Tibial artery (tissue), 4 donors: ENCODE measurements around the gene C1QTNF12.

Experiments
- DNase-seq, 2 donors: peaks; one replicate each; pipeline ENCODE4 v3.0.0-alpha.2; 2019
- H3K27ac ChIP-seq, 2 donors: fragments of 200-600 bp; sonication (generic) in 1 of 2; 1 replicate in 1 of 2; 2 replicates in 1 of 2; pipeline ENCODE4 v1.5.1; 2018 to 2019; ENCODE audit warnings: mild to moderate bottlenecking in 1 of 2
- H3K27me3 ChIP-seq, 2 donors: fragments of 200-600 bp; sonication (generic) in 1 of 2; one replicate each; pipeline versions ENCODE4 v1.5.1 to v1.6.0; 2016 to 2019
- H3K36me3 ChIP-seq, 3 donors: fragments of 200-600 bp; sonication (generic) in 2 of 3; one replicate each; pipeline ENCODE4 v1.5.1; 2016 to 2019; ENCODE audit warnings: mild to moderate bottlenecking in 2 of 3
- H3K4me1 ChIP-seq, 4 donors: fragments of 200-600 bp; sonication (generic) in 2 of 4; 1 replicate in 3 of 4; 2 replicates in 1 of 4; pipeline ENCODE4 v1.5.1; 2016 to 2019
- H3K4me3 ChIP-seq, 2 donors: fragments of 200-600 bp; sonication (generic) in 1 of 2; 1 replicate in 1 of 2; 2 replicates in 1 of 2; pipeline ENCODE4 v1.5.1; 2018 to 2019; ENCODE audit warnings: mild to moderate bottlenecking in 2 of 2
- H3K9me3 ChIP-seq, 3 donors: fragments of 200-600 bp; sonication (generic) in 1 of 3; one replicate each; pipeline ENCODE4 v1.5.1; 2016 to 2019
- CTCF ChIP-seq, 2 experiments: fragments of 200-600 bp in 1 of 2; fragments of 450-650 bp in 1 of 2; IDR thresholded peaks; one replicate each; pipeline ENCODE4 v1.5.1; 2017 to 2019; ENCODE audit warnings: antibody characterized with exemption in 2 of 2, mild to moderate bottlenecking in 1 of 2, moderate library complexity in 1 of 2
- intact Hi-C: fragments of 100-400 bp; cut with DNase I; formaldehyde crosslinking; loops from one replicate; pipeline ENCODE4 v1.15.0; 2023; ENCODE audit warnings: low total_unique reads

C1QTNF12 gene

GRCh38 chr1:1208713-1209433, 37.6 kb downstream of the C1QTNF12 start:
- intact Hi-C loops, result no loop called here
- Histone ChIP-seq H3K27ac (no peak overlapping the region), H3K4me1 (peaks cover 0 to 30% (median 19%) of the 10 kb centered on the region in 4 donors), H3K27me3 (peaks cover 0 to 54% of the 10 kb centered on the region in 2 donors), H3K36me3 (no peaks in the 10 kb centered on the region), H3K4me3 (peak overlapping the region in 1 of 2 donors; percentile 42), H3K9me3 (no peaks in the 10 kb centered on the region)
- TF ChIP-seq CTCF (IDR thresholded peaks at IDR 0.05), result no peak
- no peak for DNase-seq

DNA sequence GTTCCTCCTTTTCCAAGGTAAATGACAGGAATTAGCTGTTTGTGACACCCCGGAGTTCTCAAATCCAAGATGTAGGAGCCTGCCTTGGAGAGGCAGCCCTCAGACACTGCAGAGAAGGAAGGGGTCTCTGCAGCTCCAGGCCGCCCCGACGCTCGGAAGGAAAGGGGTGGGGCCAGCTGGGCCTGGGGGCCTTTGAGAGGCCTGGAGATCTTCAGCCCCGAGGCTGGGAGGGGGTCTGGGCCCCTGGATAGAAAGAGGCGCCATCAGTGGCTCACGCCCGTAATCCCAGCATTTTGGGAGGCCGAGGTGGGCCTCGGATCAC, 39.0 kb downstream of the C1QTNF12 start:
- H3K4me3 ChIP-seq, result no peak overlapping the region
- H3K27me3 ChIP-seq, result peaks cover 0 to 66% of the 10 kb centered on the region in 2 donors
- H3K4me1 ChIP-seq, result peaks cover 0 to 30% (median 19%) of the 10 kb centered on the region in 4 donors
- H3K27ac ChIP-seq, result no peak overlapping the region
- intact Hi-C loops, result no loop called here
- no peaks in the 10 kb centered on the region for H3K9me3 ChIP-seq
- no peaks in the 10 kb centered on the region for H3K36me3 ChIP-seq
- TF ChIP-seq CTCF (IDR thresholded peaks at IDR 0.05), result no peak
- DNase-seq, result no peak

- Histone ChIP-seq H3K9me3 (no peaks in the 10 kb centered on the region), H3K4me3 (no peak overlapping the region), H3K36me3 (no peaks in the 10 kb centered on the region), H3K4me1 (peaks cover 0 to 30% (median 19%) of the 10 kb centered on the region in 4 donors), H3K27me3 (peaks cover 0 to 67% of the 10 kb centered on the region in 2 donors), H3K27ac (no peak overlapping the region)
- no peak for DNase-seq
- TF ChIP-seq CTCF (IDR thresholded peaks at IDR 0.05), result no peak
- intact Hi-C loops, result no loop called here
Observed at GRCh38 chr1:1206966-1207531, 39.5 kb downstream of the C1QTNF12 start.

DNA sequence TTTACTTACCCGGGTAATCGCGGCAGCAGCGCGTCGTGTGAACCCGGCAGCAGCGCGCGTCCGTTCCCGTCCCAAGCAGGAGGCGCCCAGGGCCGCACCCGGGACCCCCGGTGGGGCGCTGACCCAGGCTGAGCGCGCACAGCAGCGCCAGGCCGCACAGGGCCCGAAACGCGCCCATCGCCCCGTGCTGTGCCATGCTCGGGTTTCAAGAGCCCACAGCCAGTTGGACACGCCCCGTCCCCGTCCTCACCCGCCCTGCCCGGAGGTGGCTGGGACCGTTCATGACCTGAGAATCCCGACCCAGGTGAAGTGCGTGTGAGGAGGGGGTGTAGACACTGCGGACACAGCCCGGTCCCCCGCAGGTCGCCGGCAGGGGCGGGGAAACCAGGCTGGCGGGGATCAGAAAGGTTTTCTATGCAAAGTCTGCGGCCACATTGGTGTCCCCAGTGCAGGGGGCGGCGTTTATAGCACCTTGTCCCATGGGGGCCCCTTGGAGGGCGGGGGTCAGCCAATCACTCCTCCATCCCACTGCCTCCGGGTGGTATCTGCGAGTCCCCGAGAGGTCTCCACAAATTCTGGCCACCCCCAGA, 40.1 kb downstream of the C1QTNF12 start, which contains the start of gene TNFRSF18:
TNFRSF18 (minus strand) TSS at position 217 of the 590 bp plus-strand sequence; CDS start at position 196, 21 bp downstream.
- peaks cover 0 to 32% (median 21%) of the 10 kb centered on the region in 4 donors for H3K4me1 ChIP-seq
- H3K27ac ChIP-seq, result no peak within 1 kb of the TSS
- intact Hi-C loops, result no loop called here
- no peak for TF ChIP-seq CTCF (IDR thresholded peaks at IDR 0.05)
- no peaks in the 10 kb centered on the region for H3K36me3 ChIP-seq
- H3K4me3 ChIP-seq, result peak within 1 kb of the TSS in 1 of 2 donors; percentile 4
- DNase-seq, result no peak
- H3K9me3 ChIP-seq, result no peaks in the 10 kb centered on the region
- peaks cover 0 to 69% of the 10 kb centered on the region in 2 donors for H3K27me3 ChIP-seq

GRCh38 chr1:1205769-1206375, 40.6 kb downstream of the C1QTNF12 start:
- Histone ChIP-seq H3K27ac (no peak overlapping the region), H3K4me1 (peaks cover 0 to 38% (median 27%) of the 10 kb centered on the region in 4 donors), H3K27me3 (peaks cover 0 to 75% of the 10 kb centered on the region in 2 donors), H3K36me3 (no peaks in the 10 kb centered on the region), H3K4me3 (peak overlapping the region in 1 of 2 donors; percentile 4), H3K9me3 (no peaks in the 10 kb centered on the region)
- intact Hi-C loops, result no loop called here
- DNase-seq, result no peak
- no peak for TF ChIP-seq CTCF (IDR thresholded peaks at IDR 0.05)
